ENCODE measurements around the gene ZDHHC20. TPM values are rescaled to one million over a fixed set of nuclear protein-coding genes. Genes with fewer than 3 reads are reported as not detected.

Gene ZDHHC20
- total RNA-seq, 1 experiment from 2014 or later: 110 TPM

DNA sequence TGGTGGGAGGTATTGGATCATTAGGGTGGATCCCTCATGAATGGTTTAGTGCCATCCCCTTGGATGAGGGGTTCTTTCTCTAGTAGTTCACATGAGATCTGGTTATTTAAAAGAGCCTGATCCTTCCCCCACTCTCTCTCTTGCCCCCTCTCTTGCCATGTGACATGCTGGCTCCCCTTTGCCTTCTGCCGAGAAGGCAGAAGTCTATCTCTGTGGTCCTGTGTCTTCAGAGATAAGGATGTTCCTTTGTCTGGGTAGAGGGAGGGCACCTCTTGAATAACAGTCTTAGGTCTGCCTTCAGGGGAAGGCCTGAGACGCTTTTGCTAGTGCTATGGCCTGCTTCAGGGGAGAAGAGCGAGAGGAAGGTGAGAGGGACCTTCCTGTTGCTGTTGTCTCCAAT is 2.0 kb upstream of the ZDHHC20 start (continued):
- no peak for TF ChIP-seq YY1 (IDR thresholded peaks at IDR 0.05; ENCODE audit: extremely low read depth, insufficient replicate concordance, low read depth, low read length)

DNA sequence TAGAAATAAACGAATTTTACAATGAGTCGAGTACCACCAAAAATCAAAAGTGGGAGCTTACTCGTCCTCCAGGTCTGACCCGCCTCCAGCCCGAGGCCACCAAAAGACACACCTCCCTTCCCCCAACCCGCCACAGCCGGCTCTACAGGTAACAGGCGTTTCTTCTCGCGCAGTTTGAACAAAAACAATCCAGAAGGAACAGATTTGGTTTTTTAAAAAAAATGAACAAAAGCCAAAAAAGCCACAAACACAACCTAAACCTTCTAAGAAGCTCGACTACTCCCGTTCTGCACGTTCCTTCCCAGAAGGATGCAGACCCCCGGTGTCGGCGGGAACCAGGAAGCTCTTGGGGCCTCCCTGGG is 671 bp downstream of the ZDHHC20 start:
- Histone ChIP-seq H3K9ac (ENCODE audit: low read length) (peak overlapping the region; percentile 93), H3K9me3 (ENCODE audit: control insufficient read depth in 1 of 2, insufficient read depth in 1 of 2, low read depth in 1 of 2, low read length in 2 of 2) (no peaks in the 10 kb centered on the region), H3K79me2 (ENCODE audit: insufficient read depth, low read length) (peaks cover 56% of the 10 kb centered on the region), H3K27me3 (ENCODE audit: insufficient read depth, low read length) (no peaks in the 10 kb centered on the region), H3K4me3 (replicated peaks in 1 of 2; ENCODE audit: low read depth in 1 of 2, low read length in 2 of 2) (peak overlapping the region; percentile 83 to 94), H4K20me1 (ENCODE audit: insufficient read depth) (no peaks in the 10 kb centered on the region), H3K27ac (ENCODE audit: low read depth, low read length) (peak overlapping the region; percentile 99), H3K9me2 (ENCODE audit: insufficient read depth) (no peaks in the 10 kb centered on the region), H2AFZ (ENCODE audit: low read depth, low read length, poor library complexity, severe bottlenecking) (no peak overlapping the region), H3K36me3 (ENCODE audit: control insufficient read depth in 1 of 2, insufficient read depth in 2 of 2, low read length in 2 of 2) (no peaks in the 10 kb centered on the region), H3K4me2 (ENCODE audit: low read length) (peak overlapping the region; percentile 80), H3K4me1 (ENCODE audit: control insufficient read depth in 1 of 2, insufficient read depth in 2 of 2, low read length in 2 of 2) (peaks cover 6 to 13% of the 10 kb centered on the region in 2 experiments; a peak in 3 of 4 replicates)
- intact Hi-C loops (cut with micrococcal nuclease): loop anchor here (2.0 to 5.0 kb wide), 2 partner anchors 22 to 161 kb away; no protein-coding TSS in a partner anchor
- ATAC-seq (peak; percentile 63), DNase-seq (ENCODE audit: low read depth, low spot score) (no peak)
- TF ChIP-seq YY1 (IDR thresholded peaks at IDR 0.05; ENCODE audit: extremely low read depth, insufficient replicate concordance, low read depth, low read length): peak; percentile 3
- TF ChIP-seq CEBPB (IDR thresholded peaks at IDR 0.05; ENCODE audit: low read depth): no peak
- 0 out of 2 replicates have a peak, but pooled peaks have one; percentile 9 for TF ChIP-seq RAD21 (IDR thresholded peaks at IDR 0.05; ENCODE audit: low read depth)
- no peak for TF ChIP-seq SP1 (IDR thresholded peaks at IDR 0.05; ENCODE audit: low read depth)
- TF ChIP-seq EZH2phosphoT487 (IDR thresholded peaks at IDR 0.05; ENCODE audit: borderline replicate concordance): no peak
- BruUV-seq (replicated peaks): no TSS peak
- ChIA-PET RAD21 (ENCODE audit: low non-redundant PET in 1 of 2, low total read pairs in 2 of 2, uncharacterized antibody in 2 of 2, unreplicated experiment in 2 of 2) (no interaction called here), CTCF (interaction anchor here (1.4 kb wide), 1 partner anchor 161 kb away, joined by 3 read pairs; no protein-coding TSS in a partner anchor), POLR2A (no interaction called here)

DNA sequence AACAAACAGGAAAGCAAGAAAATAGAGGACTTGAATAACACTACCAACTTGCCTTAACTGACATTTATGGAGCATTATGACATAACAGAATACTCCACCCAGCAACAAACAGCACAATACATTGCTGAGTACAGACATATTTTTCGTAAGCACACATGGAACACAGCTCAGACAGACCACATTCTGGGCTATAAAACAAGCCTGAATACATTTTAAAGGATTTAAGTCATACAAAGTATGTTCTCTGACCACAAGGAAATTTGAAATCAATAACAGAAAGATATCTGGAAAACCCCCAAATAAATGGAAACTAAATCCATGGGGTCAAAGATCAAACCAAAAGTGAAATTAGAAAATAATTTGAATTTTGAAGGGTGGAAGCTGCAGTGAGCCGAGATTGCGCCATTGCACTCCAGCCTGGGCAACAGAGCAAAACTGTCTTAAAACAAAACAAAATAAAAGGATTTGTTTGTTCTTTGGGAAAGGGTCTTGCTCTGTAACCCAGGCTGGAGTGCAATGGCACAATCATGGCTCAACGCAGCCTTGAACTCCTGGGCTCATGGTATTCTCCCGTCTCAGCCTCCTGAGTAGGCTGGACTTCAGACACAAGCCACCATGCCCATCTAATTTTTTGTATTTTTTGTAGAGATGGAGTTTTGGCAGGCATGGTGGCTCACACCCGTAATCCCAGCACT is 5.6 kb downstream of the ZDHHC20 start:
- no TSS peak for BruUV-seq (replicated peaks)
- Histone ChIP-seq H3K27me3 (ENCODE audit: insufficient read depth, low read length) (no peaks in the 10 kb centered on the region), H3K9ac (ENCODE audit: low read length) (no peak overlapping the region), H2AFZ (ENCODE audit: low read depth, low read length, poor library complexity, severe bottlenecking) (no peak overlapping the region), H3K9me2 (ENCODE audit: insufficient read depth) (no peaks in the 10 kb centered on the region), H3K4me2 (ENCODE audit: low read length) (no peak overlapping the region), H3K4me3 (replicated peaks in 1 of 2; ENCODE audit: low read depth in 1 of 2, low read length in 2 of 2) (no peak overlapping the region), H3K4me1 (ENCODE audit: control insufficient read depth in 1 of 2, insufficient read depth in 2 of 2, low read length in 2 of 2) (peaks cover 3 to 7% of the 10 kb centered on the region in 2 experiments; a peak in 3 of 4 replicates), H3K79me2 (ENCODE audit: insufficient read depth, low read length) (peaks cover 94% of the 10 kb centered on the region), H3K36me3 (ENCODE audit: control insufficient read depth in 1 of 2, insufficient read depth in 2 of 2, low read length in 2 of 2) (no peaks in the 10 kb centered on the region), H4K20me1 (ENCODE audit: insufficient read depth) (no peaks in the 10 kb centered on the region), H3K9me3 (ENCODE audit: control insufficient read depth in 1 of 2, insufficient read depth in 1 of 2, low read depth in 1 of 2, low read length in 2 of 2) (no peaks in the 10 kb centered on the region; a peak in 1 of 4 replicates), H3K27ac (ENCODE audit: low read depth, low read length) (no peak overlapping the region)
- ChIA-PET RAD21 (ENCODE audit: low non-redundant PET in 1 of 2, low total read pairs in 2 of 2, uncharacterized antibody in 2 of 2, unreplicated experiment in 2 of 2) (no interaction called here), CTCF (no interaction called here), POLR2A (no interaction called here)
- DNase-seq (ENCODE audit: low read depth, low spot score) (no peak), ATAC-seq (no peak)
- TF ChIP-seq RAD21 (IDR thresholded peaks at IDR 0.05; ENCODE audit: low read depth): no peak
- TF ChIP-seq, protein P1, sequence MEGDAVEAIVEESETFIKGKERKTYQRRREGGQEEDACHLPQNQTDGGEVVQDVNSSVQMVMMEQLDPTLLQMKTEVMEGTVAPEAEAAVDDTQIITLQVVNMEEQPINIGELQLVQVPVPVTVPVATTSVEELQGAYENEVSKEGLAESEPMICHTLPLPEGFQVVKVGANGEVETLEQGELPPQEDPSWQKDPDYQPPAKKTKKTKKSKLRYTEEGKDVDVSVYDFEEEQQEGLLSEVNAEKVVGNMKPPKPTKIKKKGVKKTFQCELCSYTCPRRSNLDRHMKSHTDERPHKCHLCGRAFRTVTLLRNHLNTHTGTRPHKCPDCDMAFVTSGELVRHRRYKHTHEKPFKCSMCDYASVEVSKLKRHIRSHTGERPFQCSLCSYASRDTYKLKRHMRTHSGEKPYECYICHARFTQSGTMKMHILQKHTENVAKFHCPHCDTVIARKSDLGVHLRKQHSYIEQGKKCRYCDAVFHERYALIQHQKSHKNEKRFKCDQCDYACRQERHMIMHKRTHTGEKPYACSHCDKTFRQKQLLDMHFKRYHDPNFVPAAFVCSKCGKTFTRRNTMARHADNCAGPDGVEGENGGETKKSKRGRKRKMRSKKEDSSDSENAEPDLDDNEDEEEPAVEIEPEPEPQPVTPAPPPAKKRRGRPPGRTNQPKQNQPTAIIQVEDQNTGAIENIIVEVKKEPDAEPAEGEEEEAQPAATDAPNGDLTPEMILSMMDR (IDR thresholded peaks at IDR 0.05 in 2 of 3, conservative IDR thresholded peaks at IDR 0.05 in 1 of 3; ENCODE audit: borderline replicate concordance in 1 of 3, insufficient read depth in 1 of 3, low read depth in 2 of 3, low read length in 2 of 3): no peak
- no peak for TF ChIP-seq SP1 (IDR thresholded peaks at IDR 0.05; ENCODE audit: low read depth)
- TF ChIP-seq, protein P2, sequence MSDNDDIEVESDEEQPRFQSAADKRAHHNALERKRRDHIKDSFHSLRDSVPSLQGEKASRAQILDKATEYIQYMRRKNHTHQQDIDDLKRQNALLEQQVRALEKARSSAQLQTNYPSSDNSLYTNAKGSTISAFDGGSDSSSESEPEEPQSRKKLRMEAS (IDR thresholded peaks at IDR 0.05): no peak
- intact Hi-C loops (cut with micrococcal nuclease): no loop called here
